NCI-H2227 (cell line): ENCODE measurements around the gene CTNNA3.

Experiments used
- DNase-seq: peaks from one replicate; lab custom pipeline; 2025; ENCODE audit not compliant: unreplicated experiment; lab: John Stamatoyannopoulos, UW

The CTNNA3 gene

GRCh38 chr10:66892871-66893270 is 803.1 kb downstream of the CTNNA3 start:
- DNase-seq, result no peak

- DNase-seq, result no peak
Measured at GRCh38 chr10:66888237-66888636, 807.8 kb downstream of the CTNNA3 start.

DNA sequence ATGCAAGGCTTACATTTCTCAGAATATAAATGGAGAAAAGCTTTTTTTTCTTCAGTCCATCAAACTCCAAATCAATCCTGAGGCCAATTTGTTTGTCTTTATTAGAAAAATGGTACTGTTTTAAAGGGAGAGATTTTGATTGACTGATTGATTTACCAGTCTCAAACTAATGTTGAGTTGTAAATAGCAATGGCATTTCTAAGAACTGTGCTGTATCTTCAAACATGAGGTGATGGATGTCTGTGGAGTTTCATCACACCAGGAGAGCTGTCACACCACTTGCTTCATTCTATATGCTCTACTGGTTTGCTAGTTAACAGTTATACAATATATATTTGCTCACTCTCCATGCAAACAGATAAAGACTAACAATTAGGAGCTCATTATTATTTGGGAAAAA is 809.1 kb downstream of the CTNNA3 start:
- no peak for DNase-seq

DNA sequence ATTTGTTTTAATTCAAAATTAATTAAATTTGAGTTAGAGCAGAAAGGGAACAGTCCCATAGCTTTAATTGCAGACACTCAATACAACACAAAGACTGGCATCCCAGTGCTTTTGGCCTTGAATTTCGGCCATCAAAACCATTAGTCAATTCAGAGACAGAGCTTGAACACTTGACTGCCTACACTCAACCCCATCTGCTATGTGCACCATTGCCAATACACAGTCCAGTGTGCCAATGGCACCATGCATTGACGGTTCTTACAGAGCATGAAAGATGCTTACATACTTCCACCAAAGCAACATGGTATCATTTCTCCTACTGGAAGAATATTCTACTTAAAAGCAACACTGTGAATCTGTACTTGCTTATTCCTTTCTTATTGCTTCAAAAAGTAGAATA is 813.7 kb downstream of the CTNNA3 start:
- no peak for DNase-seq

DNA sequence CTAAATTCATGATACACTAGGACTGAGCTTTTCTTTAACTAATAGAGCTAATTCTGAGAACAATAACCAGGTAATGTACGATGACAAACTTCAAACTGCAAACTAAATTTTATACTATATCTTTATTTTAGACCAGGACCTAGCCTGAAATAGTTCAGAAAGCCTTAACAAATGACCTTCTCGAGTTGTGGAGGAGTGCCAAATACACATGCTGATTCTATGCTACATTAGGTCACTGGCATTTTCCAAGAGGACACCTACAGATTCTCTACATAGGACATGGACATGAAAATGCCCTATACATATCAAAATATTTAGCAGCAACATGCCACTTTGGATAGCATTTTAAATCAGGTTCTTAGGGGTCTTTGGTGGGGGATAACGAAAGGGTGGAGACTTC is 814.2 kb downstream of the CTNNA3 start:
- DNase-seq, result no peak

DNA sequence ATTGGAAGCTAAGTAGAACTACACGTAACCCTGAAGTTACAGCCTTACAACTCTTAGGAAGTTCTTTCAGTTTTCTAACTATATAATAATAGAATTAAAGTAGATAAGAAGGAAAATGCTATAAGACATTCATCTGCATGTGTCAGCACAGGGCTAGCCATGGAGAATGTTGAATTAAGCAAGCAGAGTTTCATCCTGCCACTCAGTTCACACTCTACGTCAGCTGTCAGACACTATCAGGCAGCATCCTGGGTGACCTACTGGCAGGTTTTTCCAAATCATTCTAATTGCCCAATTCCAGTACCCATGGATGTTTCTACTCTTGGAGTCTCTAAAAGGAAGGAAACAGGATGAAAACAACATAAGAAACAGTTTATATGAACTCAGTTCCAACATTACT is 815.2 kb downstream of the CTNNA3 start:
- no peak for DNase-seq

GRCh38 chr10:66880292-66880691 is 815.7 kb downstream of the CTNNA3 start:
- no peak for DNase-seq

DNA sequence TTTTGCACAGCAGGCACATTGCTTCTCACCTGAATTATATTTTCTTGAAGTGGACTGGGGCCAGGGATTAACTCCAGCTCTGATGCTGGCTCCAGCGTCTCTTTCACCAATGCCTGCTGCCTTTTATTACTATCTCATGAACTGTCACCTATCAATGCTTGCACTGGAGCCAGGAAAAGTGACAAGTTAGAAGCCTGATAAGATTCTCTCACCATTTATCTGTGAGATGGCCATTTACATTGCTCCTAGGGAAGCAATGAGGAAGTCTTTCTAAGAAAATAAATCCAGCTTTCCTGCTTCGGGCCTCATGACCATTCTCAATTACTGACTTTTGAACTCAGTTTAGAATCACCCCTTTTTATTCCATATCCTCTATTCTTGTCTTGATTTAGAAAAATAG is 818.6 kb downstream of the CTNNA3 start:
- DNase-seq, result no peak

DNA sequence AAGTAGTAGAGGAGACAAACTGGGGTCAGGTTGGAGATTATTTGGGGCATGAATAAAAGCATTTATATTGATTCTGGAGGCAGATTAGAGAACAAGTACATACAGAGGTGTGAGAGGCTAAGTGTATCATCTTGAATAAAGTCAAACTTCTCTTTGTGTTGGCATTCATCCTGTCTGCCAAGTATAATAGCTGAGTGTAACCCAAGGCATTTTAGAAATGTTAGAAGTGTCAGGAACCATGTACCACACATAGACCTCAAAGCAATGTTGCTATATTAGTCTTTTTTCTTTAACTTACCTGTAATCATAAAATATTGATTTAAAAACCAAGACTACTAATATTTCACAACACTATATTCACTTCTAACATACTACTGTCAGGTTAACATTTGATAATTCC is 826.4 kb downstream of the CTNNA3 start:
- no peak for DNase-seq

GRCh38 chr10:66862687-66863258 is 833.2 kb downstream of the CTNNA3 start:
- no peak for DNase-seq

GRCh38 chr10:66860376-66860945 is 835.5 kb downstream of the CTNNA3 start:
- DNase-seq, result no peak

DNA sequence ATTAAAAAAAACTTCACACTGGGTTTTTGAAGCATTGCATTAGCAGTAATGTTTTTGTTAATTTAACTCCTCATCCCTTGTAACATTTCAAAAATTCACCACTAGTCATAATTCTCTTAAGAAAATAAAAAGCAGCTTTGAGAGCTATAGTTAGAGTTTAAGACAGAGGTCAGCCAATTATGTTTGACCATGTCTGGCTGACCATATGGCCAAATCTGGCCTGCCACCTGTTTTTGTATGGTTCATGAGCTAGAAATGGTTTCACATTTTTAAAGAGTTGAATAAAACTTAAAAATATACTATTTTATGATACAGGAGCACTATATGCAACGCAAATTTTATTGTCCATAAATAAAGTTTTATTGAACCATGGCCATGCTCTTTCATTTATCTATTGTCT is 843.2 kb downstream of the CTNNA3 start:
- DNase-seq, result no peak

- no peak for DNase-seq
Measured at GRCh38 chr10:66848856-66849255, 847.1 kb downstream of the CTNNA3 start.

DNA sequence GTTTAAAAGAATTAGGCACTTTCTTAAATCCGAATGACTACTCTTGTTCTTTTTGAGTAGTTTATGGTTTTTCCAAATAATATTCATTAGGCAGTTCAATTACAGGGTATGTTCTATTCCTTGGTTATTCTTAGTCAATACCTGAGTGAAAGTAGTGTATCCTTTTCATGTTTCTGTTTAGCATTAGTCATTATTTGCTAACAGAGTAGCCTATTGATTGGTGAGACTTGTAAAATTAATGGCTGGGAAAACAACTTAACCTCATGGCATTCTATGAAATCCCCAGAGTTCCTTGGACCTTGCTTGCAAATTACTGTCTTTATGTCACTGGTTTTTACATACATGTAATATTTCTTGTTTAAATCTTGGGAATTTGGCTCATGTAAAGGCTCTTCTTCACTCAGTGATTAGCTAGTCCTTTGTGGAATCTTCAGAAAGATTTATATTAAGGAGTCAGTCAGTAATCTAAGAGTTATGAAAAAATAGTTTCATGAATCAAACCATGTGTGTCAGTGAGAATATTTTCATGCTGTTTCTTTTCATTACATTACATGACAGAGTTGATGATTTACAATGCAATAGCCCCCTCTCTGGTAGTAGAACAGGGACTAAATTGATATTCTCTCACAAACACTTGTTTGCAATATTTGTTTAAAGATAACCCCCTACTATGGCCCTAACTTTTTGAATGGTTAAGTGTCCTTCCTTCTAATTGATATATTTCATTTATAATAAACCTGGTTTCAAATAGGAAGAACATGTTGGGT is 851.6 kb downstream of the CTNNA3 start:
- DNase-seq, result no peak

DNA sequence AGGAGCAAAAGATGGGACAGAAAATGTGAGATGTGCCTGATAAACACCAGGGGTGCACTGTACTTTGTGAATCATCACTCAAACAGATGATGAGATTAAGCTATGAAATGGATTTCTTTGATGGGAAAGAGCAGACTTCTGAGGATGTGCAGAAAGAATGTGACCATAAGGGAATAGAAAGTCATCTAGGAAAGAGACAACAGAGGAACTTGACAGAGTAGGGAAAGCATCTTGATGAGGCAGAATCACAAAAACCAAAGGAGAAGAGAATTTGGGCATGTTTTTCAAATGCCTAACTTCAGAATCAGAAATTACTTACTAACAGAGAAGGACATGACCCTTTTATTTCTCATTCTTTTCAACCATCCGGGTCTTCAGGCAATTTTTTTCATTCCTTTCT is 852.6 kb downstream of the CTNNA3 start:
- no peak for DNase-seq

DNA sequence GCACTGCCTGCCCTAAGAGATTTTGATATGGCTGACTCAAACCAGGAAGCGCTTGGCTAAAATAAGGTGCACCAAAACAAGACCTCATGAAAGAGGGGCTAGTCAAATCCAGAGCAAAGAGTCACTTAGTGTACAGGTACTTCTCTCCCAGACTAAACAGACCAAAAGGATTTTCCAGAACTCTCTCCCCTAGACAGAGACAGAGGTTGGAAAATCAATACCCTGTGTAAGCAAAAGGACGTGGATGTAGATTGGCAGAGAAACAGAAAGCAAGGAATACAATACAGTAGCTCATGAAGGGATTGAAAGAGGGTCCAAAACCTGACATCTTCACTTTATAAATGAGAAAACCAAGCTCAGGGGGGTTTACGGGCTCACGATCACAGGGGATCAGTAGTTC is 853.1 kb downstream of the CTNNA3 start:
- DNase-seq, result no peak

DNA sequence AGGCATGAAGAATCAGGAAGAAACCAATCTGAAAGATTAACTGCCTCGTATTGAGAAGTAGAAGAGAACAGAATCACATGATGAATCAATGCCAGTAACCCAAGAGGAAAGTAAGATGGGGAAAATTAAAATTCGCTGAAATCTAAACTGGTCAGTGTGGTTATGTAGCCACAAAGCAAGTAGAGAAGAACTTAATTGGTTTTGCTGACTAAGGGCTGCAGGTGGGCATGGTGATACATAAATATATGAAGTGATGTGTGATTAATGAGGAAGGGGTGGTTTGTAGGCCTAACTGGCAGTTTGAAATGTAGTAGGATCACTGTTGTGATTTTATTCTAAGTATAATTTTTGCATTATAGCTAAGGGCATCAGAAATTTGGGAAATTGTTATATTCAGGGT is 853.6 kb downstream of the CTNNA3 start:
- DNase-seq, result no peak

DNA sequence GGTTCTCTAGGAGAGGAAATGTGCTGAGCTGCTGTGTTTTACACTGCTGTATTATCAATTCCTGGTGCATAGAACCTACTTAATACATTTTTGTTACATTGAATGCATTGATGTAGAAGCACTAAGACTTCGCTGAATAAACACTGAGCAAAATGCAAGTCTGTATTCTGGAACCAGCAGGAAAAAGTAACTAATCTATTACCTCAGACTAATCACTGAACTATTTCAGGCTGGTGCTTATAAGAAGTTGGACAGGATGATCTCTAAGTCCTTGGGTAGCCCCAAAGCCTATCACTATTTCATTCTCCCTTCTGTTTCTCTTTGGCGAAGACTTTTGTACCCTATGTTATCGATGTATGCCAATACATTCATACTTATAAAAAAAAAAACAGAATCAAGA is 857.3 kb downstream of the CTNNA3 start:
- DNase-seq, result no peak

DNA sequence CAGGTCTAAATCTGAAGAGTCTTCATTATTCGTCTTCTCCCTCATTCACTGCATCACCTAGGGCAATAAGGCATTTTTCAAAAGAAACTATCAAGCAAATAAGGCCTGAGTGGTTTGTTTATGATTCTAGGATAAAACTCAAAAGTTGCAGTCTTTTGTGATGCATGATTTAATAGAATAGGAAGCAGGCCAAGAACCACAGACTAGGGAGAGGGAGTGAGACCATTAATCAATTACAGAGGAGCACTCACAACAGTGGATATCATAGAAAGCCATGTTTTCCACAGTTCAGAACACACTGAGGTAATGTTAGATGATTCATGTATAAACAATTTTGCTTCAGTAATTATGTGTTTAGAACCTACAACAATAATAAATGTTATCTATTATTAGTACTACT is 858.0 kb downstream of the CTNNA3 start:
- no peak for DNase-seq

DNA sequence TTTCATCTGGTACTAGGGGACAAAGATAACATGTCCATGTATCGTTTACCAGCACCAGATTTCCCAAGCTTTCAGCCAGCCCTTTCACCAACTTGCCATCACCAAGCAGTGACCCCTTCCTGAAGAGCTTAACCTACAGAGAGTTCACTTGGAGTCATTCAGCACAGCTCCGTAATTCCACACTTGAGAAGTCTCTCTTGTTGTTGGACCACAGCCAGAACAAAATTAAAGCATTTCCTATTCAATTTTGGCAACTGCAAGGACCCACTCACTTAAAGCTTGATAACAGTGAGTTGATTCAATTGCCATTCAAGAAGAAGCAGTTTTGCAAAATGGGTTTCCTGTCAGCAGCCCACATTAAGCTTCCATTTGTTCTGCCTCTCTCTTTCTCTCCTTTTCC is 858.7 kb downstream of the CTNNA3 start:
- peak; percentile 49 for DNase-seq

DNA sequence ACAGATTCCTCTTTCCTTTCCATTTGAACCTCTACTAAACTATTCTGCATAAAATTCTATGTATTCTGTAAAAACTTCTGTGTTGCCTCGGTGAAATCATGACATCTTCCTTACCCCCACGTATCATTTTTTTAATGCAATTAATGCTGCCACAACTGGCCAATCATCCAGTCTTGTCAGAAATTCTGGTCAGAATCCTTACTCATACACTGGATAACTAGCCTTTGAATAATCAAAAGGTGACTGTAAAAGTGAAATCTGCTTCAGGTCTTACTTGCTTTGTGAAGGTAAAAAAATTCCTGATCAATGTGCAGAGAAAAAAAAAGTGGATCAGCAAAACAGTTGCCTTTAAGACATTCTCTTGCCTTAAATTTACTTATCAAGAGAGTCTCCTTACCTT is 859.2 kb downstream of the CTNNA3 start:
- no peak for DNase-seq

GRCh38 chr10:66836057-66836456 is 859.9 kb downstream of the CTNNA3 start:
- DNase-seq, result no peak

DNA sequence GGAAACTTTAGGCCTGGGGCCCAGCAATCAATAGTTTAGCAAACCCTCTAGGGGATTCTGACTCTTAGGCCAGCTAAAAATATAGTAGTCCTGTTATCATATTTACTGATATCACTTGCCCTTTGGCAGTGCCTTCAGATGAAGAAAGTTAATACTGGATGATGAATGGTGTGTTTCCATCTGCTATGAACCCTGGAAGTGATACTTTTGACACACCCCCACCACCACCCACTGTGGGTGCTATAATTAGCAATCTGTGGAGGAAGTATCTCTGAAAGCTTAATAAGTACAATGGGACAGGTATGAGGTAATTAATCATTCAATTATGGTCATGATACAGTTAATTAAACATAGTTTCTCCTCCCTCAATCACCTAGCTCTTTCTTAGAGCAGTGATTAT is 860.6 kb downstream of the CTNNA3 start:
- DNase-seq, result no peak
